Neuronal stem cell (in vitro differentiated cells): Measurements from ENCODE around the gene ETFBKMT.
"Not testable (repeated sequence)": the region's sequence is repeated elsewhere in the genome, so short reads cannot be mapped to it uniquely, and the experiment has no call there.

Experiments used
- DNase-seq: peaks from one replicate; pipeline ENCODE4 v3.0.0-alpha.2; 2013; ENCODE audit warnings: low spot score
- H2AFZ ChIP-seq: one replicate; pipeline ENCODE4 v1.6.1; 2013; ENCODE audit warnings: mild to moderate bottlenecking, low read length, inconsistent platforms
- H2AK5ac ChIP-seq: 2 replicates; pipeline ENCODE4 v1.6.1; 2013; ENCODE audit warnings: low read depth, mild to moderate bottlenecking, inconsistent platforms, low read length, moderate library complexity, mixed read lengths
- H2BK120ac ChIP-seq: 2 replicates; pipeline ENCODE4 v1.6.1; 2013; ENCODE audit warnings: low read depth, mild to moderate bottlenecking, inconsistent platforms, low read length, moderate library complexity, mixed read lengths
- H2BK12ac ChIP-seq: one replicate; pipeline ENCODE4 v1.6.1; 2013; ENCODE audit warnings: low read length, inconsistent platforms
- H2BK15ac ChIP-seq: 2 replicates; pipeline ENCODE4 v1.6.1; 2013; ENCODE audit warnings: mild to moderate bottlenecking, low read length, inconsistent platforms, mixed read lengths
- H2BK5ac ChIP-seq: one replicate; pipeline ENCODE4 v1.6.1; 2013; ENCODE audit warnings: inconsistent platforms, mild to moderate bottlenecking, low read length, moderate library complexity
- H3K14ac ChIP-seq: one replicate; pipeline ENCODE4 v1.6.1; 2013; ENCODE audit warnings: low read length, inconsistent platforms
- H3K18ac ChIP-seq: 2 replicates; pipeline ENCODE4 v1.6.1; 2013; ENCODE audit warnings: low read length, inconsistent platforms
- H3K23ac ChIP-seq: 2 replicates; pipeline ENCODE4 v1.6.1; 2013; ENCODE audit warnings: low read depth, mild to moderate bottlenecking, mixed read lengths, low read length, inconsistent platforms; ENCODE audit not compliant: poor library complexity
- H3K27ac ChIP-seq: replicated peaks from 3 replicates; pipeline ENCODE4 v1.5.1; 2013; ENCODE audit warnings: low read length, inconsistent platforms
- H3K27me3 ChIP-seq, 3 experiments: 2 replicates each; pipeline ENCODE4 v1.6.1; 2013; ENCODE audit warnings: low read length in 3 of 3, mild to moderate bottlenecking in 2 of 3, inconsistent platforms in 1 of 3, low read depth in 1 of 3, mixed read lengths in 1 of 3, moderate library complexity in 1 of 3; ENCODE audit not compliant: control insufficient read depth in 3 of 3, insufficient read depth in 3 of 3
- H3K36me3 ChIP-seq, 2 donors: replicated peaks in 1 of 2; 2 replicates each; pipeline ENCODE4 v1.6.1; 2013; ENCODE audit warnings: low read length in 2 of 2; ENCODE audit not compliant: control insufficient read depth in 2 of 2, insufficient read depth in 2 of 2
- H3K4ac ChIP-seq: 2 replicates; pipeline ENCODE4 v1.6.1; 2013; ENCODE audit warnings: inconsistent platforms, mild to moderate bottlenecking, low read length, moderate library complexity
- H3K4me1 ChIP-seq, 2 donors: 1 replicate in 1 of 2; 2 replicates in 1 of 2; pipeline ENCODE4 v1.6.1; 2013; ENCODE audit warnings: low read length in 2 of 2, low read depth in 1 of 2; ENCODE audit not compliant: control insufficient read depth in 2 of 2, insufficient read depth in 1 of 2
- H3K4me2 ChIP-seq: one replicate; pipeline ENCODE4 v1.6.1; 2013; ENCODE audit warnings: mild to moderate bottlenecking, low read length, inconsistent platforms; ENCODE audit not compliant: insufficient read depth, poor library complexity, severe bottlenecking
- H3K4me3 ChIP-seq, 2 donors: 2 replicates each; pipeline ENCODE4 v1.5.1; 2013; ENCODE audit warnings: low read length in 2 of 2, mild to moderate bottlenecking in 2 of 2, inconsistent platforms in 1 of 2, moderate library complexity in 1 of 2
- H3K79me1 ChIP-seq: one replicate; pipeline ENCODE4 v1.6.1; 2013; ENCODE audit warnings: low read depth, mild to moderate bottlenecking, inconsistent platforms, low read length, moderate library complexity
- H3K9ac ChIP-seq: one replicate; pipeline ENCODE4 v1.6.1; 2013; ENCODE audit warnings: mild to moderate bottlenecking, low read depth, low read length, inconsistent platforms; ENCODE audit not compliant: poor library complexity
- H3K9me3 ChIP-seq, 2 donors: replicated peaks in 1 of 2; 2 replicates each; pipeline versions ENCODE3 to v1.6.1; 2013; ENCODE audit warnings: low read length in 2 of 2, mild to moderate bottlenecking in 2 of 2, inconsistent platforms in 1 of 2, low read depth in 1 of 2, mixed read lengths in 1 of 2, moderate library complexity in 1 of 2; ENCODE audit not compliant: control insufficient read depth in 2 of 2, insufficient read depth in 1 of 2
- H4K8ac ChIP-seq: one replicate; pipeline ENCODE4 v1.6.1; 2013; ENCODE audit warnings: low read depth, mild to moderate bottlenecking, inconsistent platforms, low read length, moderate library complexity
- H4K91ac ChIP-seq: one replicate; pipeline ENCODE4 v1.6.1; 2013; ENCODE audit warnings: low read length, low read depth, mild to moderate bottlenecking, inconsistent platforms; ENCODE audit not compliant: poor library complexity
- WGBS, 2 donors: extraction: QIAGEN DNeasy Blood & Tissue Kit; methylation state at CpG; one replicate each; pipeline ENCODE4 v1.1.7; 2013; ENCODE audit warnings: missing lambda C conversion rate in 2 of 2, mixed read lengths in 1 of 2; ENCODE audit not compliant: insufficient read length in 2 of 2, insufficient replicate concordance in 1 of 2; ENCODE audit errors: extremely low coverage in 2 of 2; 5-methylcytosine and 5-hydroxymethylcytosine counted together

ETFBKMT gene

DNA sequence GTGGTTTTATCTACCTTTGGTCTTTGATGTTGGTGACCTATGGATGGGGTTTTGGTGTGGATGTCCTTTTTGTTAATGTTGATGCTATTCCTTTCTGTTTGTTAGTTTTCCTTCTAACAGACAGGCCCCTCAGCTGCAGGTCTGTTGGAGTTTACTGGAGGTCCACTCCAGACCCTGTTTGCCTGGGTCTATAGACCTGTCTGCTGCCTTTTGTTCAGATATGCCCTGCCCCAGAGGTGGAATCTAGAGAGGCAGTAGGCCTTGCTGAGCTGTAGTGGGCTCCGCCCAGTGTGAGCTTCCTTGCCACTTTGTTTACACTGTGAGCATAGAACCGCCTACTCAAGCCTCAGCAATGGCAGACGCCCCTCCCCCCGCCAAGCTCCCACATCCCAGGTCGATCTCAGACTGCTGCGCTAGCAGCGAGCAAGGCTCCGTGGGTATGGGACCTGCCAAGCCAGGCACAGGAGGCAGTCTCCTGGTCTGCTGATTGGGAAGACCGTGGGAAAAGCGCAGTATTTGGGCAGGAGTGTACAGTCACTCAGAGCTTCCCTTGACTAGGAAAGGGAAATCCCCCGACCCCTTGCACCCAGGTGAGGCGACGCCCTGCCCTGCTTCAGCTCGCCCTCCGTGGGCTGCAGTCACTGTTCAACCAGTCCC lies 59.2 kb downstream of the ETFBKMT start:
- not testable (repeated sequence) for H3K4ac ChIP-seq, H4K91ac ChIP-seq, H2BK120ac ChIP-seq, H3K9me3 ChIP-seq, H2BK5ac ChIP-seq, H2BK12ac ChIP-seq, H3K23ac ChIP-seq, H3K79me1 ChIP-seq, H3K36me3 ChIP-seq, H2AK5ac ChIP-seq, H3K9ac ChIP-seq, H3K4me1 ChIP-seq, H3K14ac ChIP-seq, H2BK15ac ChIP-seq, H3K18ac ChIP-seq, H4K8ac ChIP-seq, H3K27me3 ChIP-seq, H2AFZ ChIP-seq, DNase-seq, H3K27ac ChIP-seq, H3K4me2 ChIP-seq
- WGBS, 2 donors = no CpG with 5 or more reads among the region's 15 CpGs
- H3K4me3 ChIP-seq = peak overlapping the region in 1 of 2 donors; percentile 30

DNA sequence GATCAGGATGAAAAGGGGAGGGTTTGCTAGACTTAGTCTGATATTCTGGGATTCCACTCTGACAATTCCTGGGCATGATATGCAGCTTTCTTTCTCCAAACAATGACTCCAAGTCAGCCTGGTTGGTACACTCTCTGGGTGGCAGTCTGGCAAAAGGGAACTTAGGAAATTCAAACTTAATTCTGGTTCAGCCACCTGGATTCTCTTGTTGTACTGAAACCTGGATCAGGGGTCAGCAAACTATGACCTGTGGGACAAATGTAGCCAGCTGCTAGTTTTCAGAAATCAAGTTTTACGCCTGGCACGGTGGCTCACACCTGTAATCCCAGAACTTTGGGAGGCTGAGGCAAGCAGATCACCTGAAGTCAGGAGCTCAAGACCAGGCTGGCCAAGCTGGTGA lies 63.1 kb downstream of the ETFBKMT start:
- Histone ChIP-seq H3K79me1 (no peaks in the 10 kb centered on the region), H4K91ac (no peak overlapping the region), H3K4ac (no peak overlapping the region), H3K27me3 (no peaks in the 10 kb centered on the region), H2BK12ac (no peak overlapping the region), H2AK5ac (no peak overlapping the region), H2BK15ac (no peak overlapping the region), H2BK120ac (no peak overlapping the region), H3K9me3 (peaks cover 0 to 1% of the 10 kb centered on the region in 2 donors), H3K4me3 (no peak overlapping the region), H3K23ac (no peak overlapping the region), H3K27ac (no peak overlapping the region), H4K8ac (no peak overlapping the region), H3K14ac (no peak overlapping the region), H3K36me3 (no peaks in the 10 kb centered on the region), H3K18ac (no peak overlapping the region), H3K4me2 (no peak overlapping the region), H3K4me1 (peaks cover 0 to 2% of the 10 kb centered on the region in 2 donors), H3K9ac (no peak overlapping the region), H2AFZ (no peak overlapping the region), H2BK5ac (no peak overlapping the region)
- DNase-seq = no peak
- WGBS, 2 donors = no CpG with 5 or more reads among the region's 2 CpGs
